PC-3 (cell line): ENCODE data around the gene SAMD9. TPM values are rescaled to one million over a fixed set of nuclear protein-coding genes. Genes with fewer than 3 reads are reported as not detected.

Experiments used
- ATAC-seq: fragments of 200-7000 bp; cut with Tn5 transposase; 2 replicates; pipeline ENCODE4 v1.9.1; 2020; ENCODE audit warnings: mild to moderate bottlenecking, moderate library complexity
- BruUV-seq: library from RNA; stranded (reverse); fragments of 400-500 nt; replicated peaks from 2 replicates; lab custom pipeline; 2021; lab: Mats Ljungman, UMichigan
- CTCF ChIA-PET: fragments of 300-600 bp; sonication (Branson Sonifier 250); formaldehyde crosslinking; loops from one replicate; lab custom pipeline; 2022; ENCODE audit warnings: antibody characterized with exemption; lab: Charles Lee
- POLR2A ChIA-PET: fragments of 300-600 bp; sonication (Branson Sonifier 250); formaldehyde crosslinking; loops from one replicate; lab custom pipeline; 2022; ENCODE audit warnings: antibody characterized with exemption; ENCODE audit not compliant: unreplicated experiment; lab: Charles Lee
- DNase-seq: peaks from one replicate; pipeline ENCODE4 v3.0.0-alpha.2; 2015
- H2AFZ ChIP-seq: fragments of 300-600 bp; sonication (generic); 2 replicates; pipeline ENCODE4 v1.6.0; 2016; ENCODE audit warnings: antibody characterized with exemption, low read length
- H3F3A ChIP-seq: fragments of 300-600 bp; sonication (generic); one replicate; pipeline ENCODE4 v1.6.0; 2017; ENCODE audit warnings: antibody characterized with exemption, low read length, control low read depth, mild to moderate bottlenecking; ENCODE audit not compliant: unreplicated experiment
- H3K27ac ChIP-seq: fragments of 300-600 bp; sonication (generic); 2 replicates; pipeline ENCODE4 v1.5.1; 2016; ENCODE audit warnings: mild to moderate bottlenecking, low read length
- H3K27me3 ChIP-seq: fragments of 300-600 bp; sonication (generic); 2 replicates; pipeline ENCODE4 v1.6.1; 2016; ENCODE audit warnings: low read length, mixed read lengths
- H3K36me3 ChIP-seq: fragments of 300-600 bp; sonication (generic); 2 replicates; pipeline ENCODE4 v1.6.1; 2016; ENCODE audit warnings: low read depth, mixed run types, low read length, mixed read lengths
- H3K4me1 ChIP-seq: fragments of 300-600 bp; sonication (generic); 2 replicates; pipeline ENCODE4 v1.5.1; 2016; ENCODE audit warnings: low read length; ENCODE audit not compliant: insufficient read depth
- H3K4me2 ChIP-seq: fragments of 300-600 bp; sonication (generic); 2 replicates; pipeline ENCODE4 v1.6.0; 2016; ENCODE audit warnings: low read length
- H3K4me3 ChIP-seq: fragments of 300-600 bp; sonication (generic); 2 replicates; pipeline ENCODE4 v1.5.1; 2016; ENCODE audit warnings: mild to moderate bottlenecking, low read length, mixed read lengths
- H3K79me2 ChIP-seq: fragments of 300-600 bp; sonication (generic); 2 replicates; pipeline ENCODE4 v1.6.1; 2017; ENCODE audit warnings: low read length, mixed read lengths
- H3K9ac ChIP-seq: fragments of 300-600 bp; sonication (generic); 2 replicates; pipeline ENCODE4 v1.6.0; 2016; ENCODE audit warnings: mild to moderate bottlenecking, low read length
- H3K9me2 ChIP-seq: fragments of 300-600 bp; sonication (generic); replicated peaks from 2 replicates; pipeline ENCODE4 v1.6.1; 2016; ENCODE audit warnings: mixed run types, low read length, mixed read lengths
- H3K9me3 ChIP-seq: fragments of 300-600 bp; sonication (generic); 2 replicates; pipeline ENCODE4 v1.6.1; 2016; ENCODE audit warnings: low read length, mixed read lengths
- H4K20me1 ChIP-seq: fragments of 300-600 bp; sonication (generic); 2 replicates; pipeline ENCODE4 v1.6.1; 2016; ENCODE audit warnings: low read length, mixed read lengths
- CTCF ChIP-seq: fragments of 300-600 bp; sonication (generic); conservative IDR thresholded peaks from 2 replicates; pipeline ENCODE4 v1.5.1; 2017; ENCODE audit warnings: antibody characterized with exemption, low read depth, mild to moderate bottlenecking, low read length
- EZH2 ChIP-seq: fragments of 300-600 bp; sonication (generic); IDR thresholded peaks from one replicate; pipeline ENCODE4 v1.6.1; 2017; ENCODE audit warnings: antibody characterized with exemption, mild to moderate bottlenecking, low read length; ENCODE audit not compliant: unreplicated experiment
- EZH2phosphoT487 ChIP-seq: fragments of 300-600 bp; sonication (generic); IDR thresholded peaks from 2 replicates; pipeline ENCODE4 v1.6.1; 2018; ENCODE audit warnings: mild to moderate bottlenecking, antibody characterized with exemption, low read length, borderline replicate concordance
- intact Hi-C: fragments of 100-400 bp; cut with micrococcal nuclease; formaldehyde crosslinking; loops from 2 replicates; pipeline ENCODE4 v1.9.0; 2023
- total RNA-seq: library from RNA; depleted of rRNA; stranded (reverse); fragments of >200 nt; gene quantifications from 2 replicates; pipeline ENCODE4 v1.2.3, GENCODE V29; 2014

SAMD9 gene
- total RNA-seq, 1 experiment from 2014 or later = 3.0 TPM

GRCh38 chr7:93156884-93157283, 39.1 kb upstream of the SAMD9 start:
- no peaks in the 10 kb centered on the region for H3K4me1 ChIP-seq
- no peaks in the 10 kb centered on the region for H3K79me2 ChIP-seq
- CTCF ChIA-PET = no interaction called here
- no peak overlapping the region for H2AFZ ChIP-seq
- intact Hi-C loops = no loop called here
- H3K27me3 ChIP-seq = no peaks in the 10 kb centered on the region
- H3K4me3 ChIP-seq = no peak overlapping the region
- TF ChIP-seq EZH2 (no peak), EZH2phosphoT487 (no peak), CTCF (no peak)
- H3F3A ChIP-seq = no peaks in the 10 kb centered on the region
- POLR2A ChIA-PET = no interaction called here
- ATAC-seq (no peak), DNase-seq (no peak)
- no peaks in the 10 kb centered on the region for H3K9me3 ChIP-seq
- H3K9ac ChIP-seq = no peak overlapping the region
- no peaks in the 10 kb centered on the region for H4K20me1 ChIP-seq
- no peaks in the 10 kb centered on the region for H3K36me3 ChIP-seq
- no TSS peak for BruUV-seq
- no peak overlapping the region for H3K4me2 ChIP-seq
- no peak overlapping the region for H3K27ac ChIP-seq
- no peaks in the 10 kb centered on the region for H3K9me2 ChIP-seq

GRCh38 chr7:93150200-93150835, 32.5 kb upstream of the SAMD9 start:
- Histone ChIP-seq H3K36me3 (no peaks in the 10 kb centered on the region), H3K27ac (peak overlapping the region; percentile 67), H3K27me3 (no peaks in the 10 kb centered on the region), H3K4me3 (no peak overlapping the region), H3K4me2 (peak overlapping the region; percentile 50), H3K9ac (no peak overlapping the region), H3K9me3 (no peaks in the 10 kb centered on the region), H2AFZ (no peak overlapping the region), H3K79me2 (no peaks in the 10 kb centered on the region), H3F3A (no peaks in the 10 kb centered on the region), H4K20me1 (no peaks in the 10 kb centered on the region), H3K9me2 (no peaks in the 10 kb centered on the region), H3K4me1 (peaks cover 36% of the 10 kb centered on the region)
- no peak for TF ChIP-seq CTCF
- TF ChIP-seq EZH2phosphoT487 = no peak
- TF ChIP-seq EZH2 = no peak
- BruUV-seq = no TSS peak
- intact Hi-C loops = no loop called here
- ATAC-seq (peak; percentile 88), DNase-seq (peak; percentile 81)
- POLR2A ChIA-PET = interaction anchor here (0.6 kb wide), 1 partner anchor 189 kb away, joined by 3 read pairs; no protein-coding TSS in a partner anchor
- CTCF ChIA-PET = no interaction called here

- peaks cover 36% of the 10 kb centered on the region for H3K4me1 ChIP-seq
- H3K9me2 ChIP-seq = no peaks in the 10 kb centered on the region
- TF ChIP-seq EZH2phosphoT487 (no peak), CTCF (no peak), EZH2 (no peak)
- H3K79me2 ChIP-seq = no peaks in the 10 kb centered on the region
- no peaks in the 10 kb centered on the region for H3F3A ChIP-seq
- H3K4me3 ChIP-seq = no peak overlapping the region
- no peaks in the 10 kb centered on the region for H3K27me3 ChIP-seq
- H2AFZ ChIP-seq = peak overlapping the region; percentile 92
- BruUV-seq = no TSS peak
- no peak overlapping the region for H3K27ac ChIP-seq
- DNase-seq = no peak
- H3K36me3 ChIP-seq = no peaks in the 10 kb centered on the region
- ChIA-PET POLR2A (no interaction called here), CTCF (no interaction called here)
- H3K9ac ChIP-seq = no peak overlapping the region
- no peaks in the 10 kb centered on the region for H3K9me3 ChIP-seq
- intact Hi-C loops = no loop called here
- ATAC-seq = no peak
- H3K4me2 ChIP-seq = peak overlapping the region; percentile 96
- H4K20me1 ChIP-seq = no peaks in the 10 kb centered on the region
These were observed 30.9 kb upstream of the SAMD9 start for GRCh38 chr7:93148727-93149126.
